ENCODE measurements around the gene CNTFR.

- TF ChIP-seq CTCF (IDR thresholded peaks at IDR 0.05) (no peak), EZH2 (IDR thresholded peaks at IDR 0.05; ENCODE audit: borderline replicate concordance, insufficient read depth, low read depth, low read length, poor library complexity, severe bottlenecking) (no peak)
Measured at GRCh38 chr9:34526026-34526425, 63.5 kb downstream of the CNTFR start.

All from B cell (primary cell).